Osteoblast (primary cell): ENCODE data around the gene HIRA. TPM values are rescaled to one million over a fixed set of nuclear protein-coding genes. Genes with fewer than 3 reads are reported as not detected.

ENCODE experiments used
- DNase-seq: peaks from one replicate; pipeline ENCODE4 v3.0.0; 2011; ENCODE audit warnings: low spot score, mixed read lengths; ENCODE audit not compliant: insufficient read length; ENCODE audit errors: missing footprints
- H2AFZ ChIP-seq: 2 replicates; pipeline ENCODE4 v1.6.0; 2011; ENCODE audit warnings: mild to moderate bottlenecking, low read length
- H3K27ac ChIP-seq: 2 replicates; pipeline ENCODE4 v1.5.1; 2011; ENCODE audit warnings: mild to moderate bottlenecking, low read depth, low read length, moderate library complexity
- H3K27me3 ChIP-seq: 2 replicates; pipeline ENCODE4 v1.6.0; 2012; ENCODE audit warnings: mild to moderate bottlenecking, control low read depth, inconsistent platforms, low read length, moderate library complexity; ENCODE audit not compliant: insufficient read depth
- H3K36me3 ChIP-seq: 2 replicates; pipeline ENCODE4 v1.5.1; 2011; ENCODE audit warnings: mild to moderate bottlenecking, low read length, control low read depth, moderate library complexity; ENCODE audit not compliant: insufficient read depth
- H3K4me1 ChIP-seq: 2 replicates; pipeline ENCODE4 v1.5.1; 2011; ENCODE audit warnings: mild to moderate bottlenecking, low read length, control low read depth, moderate library complexity; ENCODE audit not compliant: insufficient read depth
- H3K4me2 ChIP-seq: 2 replicates; pipeline ENCODE4 v1.6.0; 2011; ENCODE audit warnings: mild to moderate bottlenecking, low read length; ENCODE audit not compliant: insufficient read depth
- H3K4me3 ChIP-seq: fragments of 200-600 bp; sonication (generic); 3 replicates; pipeline ENCODE4 v1.5.1; 2012; ENCODE audit warnings: mild to moderate bottlenecking, low read length, inconsistent platforms; ENCODE audit not compliant: insufficient read depth
- H3K79me2 ChIP-seq: 2 replicates; pipeline ENCODE4 v1.6.0; 2012; ENCODE audit warnings: mild to moderate bottlenecking, low read length, control low read depth, inconsistent platforms; ENCODE audit not compliant: insufficient read depth
- H3K9me3 ChIP-seq: 2 replicates; pipeline ENCODE4 v1.5.1; 2011; ENCODE audit warnings: low read depth, low read length, control low read depth
- H4K20me1 ChIP-seq: 2 replicates; pipeline ENCODE4 v1.6.0; 2012; ENCODE audit warnings: mild to moderate bottlenecking, low read length, control low read depth; ENCODE audit not compliant: insufficient read depth
- CTCF ChIP-seq: IDR thresholded peaks from 2 replicates; pipeline ENCODE4 v1.5.1; 2011; ENCODE audit warnings: mild to moderate bottlenecking, low read depth, low read length, moderate library complexity; ENCODE audit errors: extremely low read depth
- total RNA-seq: library from RNA; depleted of rRNA; stranded (reverse); fragments of >200 nt; gene quantifications from 2 replicates; pipeline ENCODE4 v1.2.3, GENCODE V29; 2012

Gene HIRA
- total RNA-seq, 1 donor: 22.1 TPM

- peaks cover 22% of the 10 kb centered on the region for H3K79me2 ChIP-seq
- no peaks in the 10 kb centered on the region for H3K4me1 ChIP-seq
- H3K27me3 ChIP-seq: no peaks in the 10 kb centered on the region
- H3K9me3 ChIP-seq: no peaks in the 10 kb centered on the region
- H4K20me1 ChIP-seq: peaks cover 10% of the 10 kb centered on the region
- H3K4me2 ChIP-seq: no peak overlapping the region
- no peak for TF ChIP-seq CTCF
- H3K36me3 ChIP-seq: peaks cover 59% of the 10 kb centered on the region
- DNase-seq: no peak
- no peak overlapping the region for H3K4me3 ChIP-seq
- H2AFZ ChIP-seq: no peak overlapping the region
- no peak overlapping the region for H3K27ac ChIP-seq
Observed at GRCh38 chr22:19406281-19406811, 25.2 kb downstream of the HIRA start.

- Histone ChIP-seq H3K27me3 (no peaks in the 10 kb centered on the region), H3K4me1 (no peaks in the 10 kb centered on the region), H2AFZ (no peak overlapping the region), H3K9me3 (no peaks in the 10 kb centered on the region), H4K20me1 (peaks cover 4% of the 10 kb centered on the region), H3K4me3 (no peak overlapping the region), H3K4me2 (no peak overlapping the region), H3K79me2 (peaks cover 15% of the 10 kb centered on the region), H3K36me3 (peaks cover 64% of the 10 kb centered on the region), H3K27ac (no peak overlapping the region)
- no peak for TF ChIP-seq CTCF
- no peak for DNase-seq
Observed at GRCh38 chr22:19405652-19406051, 25.9 kb downstream of the HIRA start.

DNA sequence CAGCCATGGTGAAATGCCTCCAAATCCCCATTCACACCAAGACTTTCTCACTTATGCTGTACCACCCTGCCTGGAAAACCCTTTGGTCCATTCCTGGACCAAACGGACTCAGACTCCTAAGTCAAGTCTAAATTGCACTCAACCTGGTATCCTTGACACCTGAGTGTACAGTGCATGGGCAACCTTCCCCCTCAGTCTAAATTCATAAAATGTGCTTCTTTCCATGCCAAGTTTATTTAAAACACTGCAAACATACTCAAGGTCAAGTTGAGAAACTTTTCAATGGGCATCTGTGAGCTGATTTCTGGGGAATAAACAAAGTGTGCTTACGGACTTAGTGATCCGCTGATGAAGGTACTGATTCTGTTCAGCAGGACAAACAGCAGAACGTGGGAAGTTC is 26.4 kb downstream of the HIRA start:
- no peaks in the 10 kb centered on the region for H3K4me1 ChIP-seq
- peaks cover 2% of the 10 kb centered on the region for H4K20me1 ChIP-seq
- H3K27me3 ChIP-seq: no peaks in the 10 kb centered on the region
- no peak for DNase-seq
- no peak overlapping the region for H3K27ac ChIP-seq
- H3K4me2 ChIP-seq: no peak overlapping the region
- no peak overlapping the region for H2AFZ ChIP-seq
- peaks cover 63% of the 10 kb centered on the region for H3K36me3 ChIP-seq
- no peak for TF ChIP-seq CTCF
- no peak overlapping the region for H3K4me3 ChIP-seq
- peaks cover 11% of the 10 kb centered on the region for H3K79me2 ChIP-seq
- no peaks in the 10 kb centered on the region for H3K9me3 ChIP-seq

DNA sequence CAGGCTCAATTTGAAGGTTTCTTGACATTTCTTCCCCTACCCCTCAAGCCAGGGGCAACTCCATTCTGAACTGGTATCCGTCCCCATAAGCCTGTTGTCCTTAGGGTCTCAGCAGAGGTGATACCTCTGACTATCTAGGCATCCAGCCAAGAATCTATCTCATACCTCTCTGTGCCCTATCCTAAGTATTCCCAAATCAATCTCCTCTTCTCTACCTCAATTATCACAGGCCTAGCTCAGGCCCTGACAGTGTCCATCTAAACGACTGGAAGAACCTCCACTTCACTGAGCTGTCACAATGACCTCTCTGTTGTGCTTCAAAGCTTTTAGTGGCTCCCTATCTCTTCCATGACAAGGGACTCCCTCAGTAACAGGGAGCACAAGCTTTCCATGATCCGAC is 26.9 kb downstream of the HIRA start:
- no peaks in the 10 kb centered on the region for H3K27me3 ChIP-seq

More for the DNA sequence above, 26.9 kb downstream of the HIRA start:
- no peak overlapping the region for H3K27ac ChIP-seq
- H3K4me1 ChIP-seq: no peaks in the 10 kb centered on the region
- DNase-seq: no peak
- no peaks in the 10 kb centered on the region for H3K9me3 ChIP-seq
- H4K20me1 ChIP-seq: peaks cover 2% of the 10 kb centered on the region
- TF ChIP-seq CTCF: no peak
- peaks cover 61% of the 10 kb centered on the region for H3K36me3 ChIP-seq
- peaks cover 7% of the 10 kb centered on the region for H3K79me2 ChIP-seq
- no peak overlapping the region for H2AFZ ChIP-seq
- no peak overlapping the region for H3K4me2 ChIP-seq
- H3K4me3 ChIP-seq: no peak overlapping the region
